Brain microvascular endothelial cell (primary cell): ENCODE results near the gene ASCC1.
"Not testable (repeated sequence)": the region's sequence is repeated elsewhere in the genome, so short reads cannot be mapped to it uniquely, and the experiment has no call there.

Experiments
- DNase-seq: peaks from one replicate; pipeline ENCODE4 v3.0.0-alpha.2; 2020
- H3K27ac ChIP-seq: fragments of 250-450 bp; sonication (Bioruptor Pico); 2 replicates; pipeline ENCODE4 v1.5.1; 2020; ENCODE audit warnings: mild to moderate bottlenecking, moderate library complexity
- H3K27me3 ChIP-seq: fragments of 250-450 bp; sonication (Bioruptor Pico); replicated peaks from 2 replicates; pipeline ENCODE4 v1.5.1; 2020; ENCODE audit warnings: mild to moderate bottlenecking
- H3K36me3 ChIP-seq: fragments of 250-450 bp; sonication (Bioruptor Pico); replicated peaks from 2 replicates; pipeline ENCODE4 v1.5.1; 2020; ENCODE audit warnings: mild to moderate bottlenecking
- H3K4me3 ChIP-seq: 2 replicates; pipeline ENCODE4 v1.5.1; 2011; ENCODE audit warnings: low read depth, mild to moderate bottlenecking, control low read depth, low read length, moderate library complexity
- in situ Hi-C: cut with HindIII; loops from 2 replicates; pipeline ENCODE4 v1.10.0; 2017; ENCODE audit warnings: low sequenced_read_pairs, low pct_ligation_motif_present
- TF ChIP-seq, protein P1 (sequence below): IDR thresholded peaks from 2 replicates; pipeline ENCODE4 v1.5.1; 2011; ENCODE audit warnings: low read depth, mild to moderate bottlenecking, moderate library complexity, low read length, control low read depth, inconsistent platforms; ENCODE audit errors: missing control alignments

ASCC1 gene

GRCh38 chr10:72116372-72116771, 99.7 kb downstream of the ASCC1 start:
- DNase-seq, result no peak
- no peak overlapping the region for H3K4me3 ChIP-seq
- no peak overlapping the region for H3K27ac ChIP-seq
- no peaks in the 10 kb centered on the region for H3K27me3 ChIP-seq
- TF ChIP-seq, protein P1, sequence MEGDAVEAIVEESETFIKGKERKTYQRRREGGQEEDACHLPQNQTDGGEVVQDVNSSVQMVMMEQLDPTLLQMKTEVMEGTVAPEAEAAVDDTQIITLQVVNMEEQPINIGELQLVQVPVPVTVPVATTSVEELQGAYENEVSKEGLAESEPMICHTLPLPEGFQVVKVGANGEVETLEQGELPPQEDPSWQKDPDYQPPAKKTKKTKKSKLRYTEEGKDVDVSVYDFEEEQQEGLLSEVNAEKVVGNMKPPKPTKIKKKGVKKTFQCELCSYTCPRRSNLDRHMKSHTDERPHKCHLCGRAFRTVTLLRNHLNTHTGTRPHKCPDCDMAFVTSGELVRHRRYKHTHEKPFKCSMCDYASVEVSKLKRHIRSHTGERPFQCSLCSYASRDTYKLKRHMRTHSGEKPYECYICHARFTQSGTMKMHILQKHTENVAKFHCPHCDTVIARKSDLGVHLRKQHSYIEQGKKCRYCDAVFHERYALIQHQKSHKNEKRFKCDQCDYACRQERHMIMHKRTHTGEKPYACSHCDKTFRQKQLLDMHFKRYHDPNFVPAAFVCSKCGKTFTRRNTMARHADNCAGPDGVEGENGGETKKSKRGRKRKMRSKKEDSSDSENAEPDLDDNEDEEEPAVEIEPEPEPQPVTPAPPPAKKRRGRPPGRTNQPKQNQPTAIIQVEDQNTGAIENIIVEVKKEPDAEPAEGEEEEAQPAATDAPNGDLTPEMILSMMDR, result no peak
- no peaks in the 10 kb centered on the region for H3K36me3 ChIP-seq
- in situ Hi-C loops, result no loop called here

- in situ Hi-C loops, result no loop called here
- no peak overlapping the region for H3K4me3 ChIP-seq
- no peaks in the 10 kb centered on the region for H3K36me3 ChIP-seq
- H3K27me3 ChIP-seq, result no peaks in the 10 kb centered on the region
- DNase-seq, result no peak
- H3K27ac ChIP-seq, result no peak overlapping the region
- TF ChIP-seq, protein P1, result no peak
Measured at GRCh38 chr10:72114706-72115450, 101.2 kb downstream of the ASCC1 start.

DNA sequence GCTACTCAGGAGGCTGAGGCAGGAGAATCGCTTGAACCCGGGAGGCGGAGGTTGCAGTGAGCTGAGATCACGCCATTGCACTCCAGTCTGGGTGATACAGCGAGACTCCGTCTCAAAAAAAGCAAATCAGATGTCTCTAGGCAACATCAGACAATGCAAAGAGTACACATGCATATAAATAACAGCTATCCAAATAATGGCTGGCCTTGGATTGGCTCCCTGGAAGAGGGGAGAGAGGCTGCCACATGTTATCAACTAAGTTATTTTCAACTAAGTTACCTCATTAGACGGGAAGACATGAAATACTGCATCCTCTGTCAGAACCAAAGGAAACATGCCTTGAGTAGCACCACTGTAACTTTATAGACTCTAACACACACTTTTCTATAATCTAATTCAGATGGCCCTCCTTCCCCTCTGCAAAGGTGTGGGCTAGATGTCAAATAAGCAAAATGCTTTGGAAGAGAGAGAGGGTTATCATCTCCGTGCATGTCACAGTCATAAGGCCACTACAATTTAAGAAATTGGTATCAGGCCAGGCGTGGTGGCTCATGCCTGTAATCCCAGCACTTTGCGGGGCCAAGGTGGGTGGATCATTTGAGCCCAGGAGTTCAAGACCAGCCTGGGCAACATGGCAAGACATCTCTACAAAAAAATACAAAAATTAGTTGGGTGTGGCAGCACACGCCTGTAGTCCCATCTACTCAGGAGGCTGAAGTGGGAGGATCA, 105.2 kb downstream of the ASCC1 start:
- Histone ChIP-seq H3K4me3 (no peak overlapping the region), H3K36me3 (no peaks in the 10 kb centered on the region), H3K27ac (no peak overlapping the region), H3K27me3 (no peaks in the 10 kb centered on the region)
- no peak for DNase-seq
- TF ChIP-seq, protein P1, result no peak
- in situ Hi-C loops, result no loop called here

DNA sequence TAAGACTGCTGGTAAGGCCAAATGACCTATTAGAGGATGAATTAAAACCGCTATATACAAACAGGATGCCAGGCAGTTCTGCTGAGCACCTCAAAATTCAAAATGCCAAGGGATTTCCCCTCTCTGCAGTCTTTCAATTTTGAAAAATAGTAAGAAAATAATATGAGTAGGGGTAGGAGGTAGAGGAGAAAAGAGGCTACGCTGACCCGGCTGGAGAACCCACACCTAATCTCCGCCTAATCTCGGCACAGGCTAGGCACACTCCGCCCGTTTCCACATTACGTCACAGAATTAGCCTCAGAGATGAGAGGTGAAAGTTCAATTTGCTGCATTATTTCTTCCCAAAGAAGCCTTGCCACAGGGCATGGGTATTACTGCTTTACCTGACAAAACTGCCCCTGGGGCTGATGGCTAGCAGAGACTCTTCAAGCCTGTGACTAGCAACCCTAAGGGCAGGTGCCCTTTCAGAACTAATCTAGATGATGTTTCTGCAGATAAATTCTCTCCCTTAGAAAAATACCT, 106.4 kb downstream of the ASCC1 start:
- TF ChIP-seq, protein P1, result no peak
- H3K27ac ChIP-seq, result no peak overlapping the region

DNA sequence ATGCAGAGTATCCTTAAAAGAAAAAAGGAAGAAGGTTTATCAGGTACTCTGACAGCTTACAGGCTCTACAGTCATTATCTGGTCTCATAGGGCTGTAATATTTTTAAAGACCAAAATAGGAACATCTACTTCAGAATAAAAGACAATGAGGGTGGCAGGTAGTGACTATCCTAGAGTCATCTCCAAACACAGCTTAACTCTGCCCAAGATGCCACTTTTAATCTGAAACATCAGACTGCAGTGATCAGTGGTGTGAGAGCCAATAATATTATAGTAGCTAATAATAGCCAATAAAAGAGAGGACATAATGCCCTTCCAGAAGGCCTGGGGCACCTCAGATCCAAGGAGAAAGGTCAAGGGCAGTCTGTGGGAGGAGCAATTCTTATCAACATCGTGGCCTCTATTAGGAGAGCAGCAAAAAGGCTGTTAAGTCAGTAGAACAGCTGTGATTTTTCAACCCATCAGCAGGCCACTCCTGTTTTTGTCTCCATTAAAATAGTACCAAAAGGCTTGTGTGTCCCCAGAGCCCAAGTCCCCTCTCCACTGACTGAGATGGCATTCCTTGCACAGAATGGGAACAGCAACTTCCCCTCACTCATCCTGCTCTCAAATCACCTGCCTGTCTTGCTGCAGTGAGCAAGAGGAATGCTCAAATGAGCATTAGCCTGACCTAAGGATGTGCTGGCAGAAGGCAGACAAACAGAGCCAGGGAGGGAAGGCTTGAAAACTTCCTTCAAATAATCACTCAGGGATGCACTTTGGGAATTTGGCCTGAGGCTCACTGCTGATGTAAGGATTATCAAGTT, 107.0 kb downstream of the ASCC1 start:
- TF ChIP-seq, protein P1, result no peak
- H3K4me3 ChIP-seq, result no peak overlapping the region
- no peak overlapping the region for H3K27ac ChIP-seq
- no peak for DNase-seq
- in situ Hi-C loops, result no loop called here
- no peaks in the 10 kb centered on the region for H3K27me3 ChIP-seq
- no peaks in the 10 kb centered on the region for H3K36me3 ChIP-seq

More for the DNA sequence above, 106.4 kb downstream of the ASCC1 start:
- Histone ChIP-seq H3K27me3 (no peaks in the 10 kb centered on the region), H3K4me3 (no peak overlapping the region), H3K36me3 (no peaks in the 10 kb centered on the region)
- DNase-seq, result no peak
- in situ Hi-C loops, result no loop called here

GRCh38 chr10:72108004-72108370, 108.1 kb downstream of the ASCC1 start:
- H3K27ac ChIP-seq, in situ Hi-C loops, H3K36me3 ChIP-seq, H3K4me3 ChIP-seq, DNase-seq, H3K27me3 ChIP-seq: not testable (repeated sequence)
